ENCODE measurements around the gene DAND5. TPM values are rescaled to one million over a fixed set of nuclear protein-coding genes. Genes with fewer than 3 reads are reported as not detected.

The DAND5 gene
- polyA plus RNA-seq, 1 donor (not counting 4 experiments of a cell fraction or from before 2014, with no cell fraction given): not detected

GRCh38 chr19:12995596-12996405 lies 26.4 kb downstream of the DAND5 start:
- peaks cover 36% of the 10 kb centered on the region for H3K4me1 ChIP-seq (ENCODE audit: control insufficient read depth, extremely low read depth, insufficient read depth, low read length)
- no peak for FAIRE-seq
- peak overlapping the region; percentile 26 for H2AFZ ChIP-seq (ENCODE audit: control insufficient read depth, low read length)
- H3K9me1 ChIP-seq (ENCODE audit: control insufficient read depth, extremely low read depth, insufficient read depth, low read length): no peaks in the 10 kb centered on the region
- no peaks in the 10 kb centered on the region for H3K9me3 ChIP-seq (ENCODE audit: control insufficient read depth, low read depth, low read length)
- peaks cover 0 to 7% of the 10 kb centered on the region in 2 experiments for H3K36me3 ChIP-seq (ENCODE audit: control insufficient read depth in 2 of 2, extremely low read depth in 1 of 2, insufficient read depth in 2 of 2, low read length in 2 of 2)
- peaks cover 48% of the 10 kb centered on the region for H3K79me2 ChIP-seq (ENCODE audit: control insufficient read depth, insufficient read depth, low read length)
- no peaks in the 10 kb centered on the region for H3K27me3 ChIP-seq (ENCODE audit: control insufficient read depth, extremely low read depth, insufficient read depth, low read length)
- H3K27ac ChIP-seq (ENCODE audit: control insufficient read depth, insufficient read depth, low read length): peak overlapping the region; percentile 73
- dilution Hi-C loops (cut with MboI; ENCODE audit: extremely low pct_ligation_motif_present, low sequenced_read_pairs): no loop called here
- no peaks in the 10 kb centered on the region for H4K20me1 ChIP-seq (ENCODE audit: control insufficient read depth, extremely low read depth, insufficient read depth, low read length)
- peak overlapping the region; percentile 74 to 80 (median 76) for H3K4me3 ChIP-seq (ENCODE audit: control insufficient read depth in 2 of 3, extremely low read depth in 1 of 3, insufficient read depth in 2 of 3, low read depth in 1 of 3, low read length in 3 of 3)
- H3K9ac ChIP-seq (ENCODE audit: control insufficient read depth, extremely low read depth, insufficient read depth, low read length): peak overlapping the region; percentile 89
- TF ChIP-seq EZH2 (IDR thresholded peaks at IDR 0.05; ENCODE audit: low read length): no peak
- TF ChIP-seq CTCF (optimal IDR thresholded peaks at IDR 0.05 in 1 of 3, IDR thresholded peaks at IDR 0.05 in 1 of 3, conservative IDR thresholded peaks at IDR 0.05 in 1 of 3; ENCODE audit: extremely low read depth in 1 of 3, insufficient read depth in 2 of 3, low read length in 3 of 3): no peak
- H3K4me2 ChIP-seq (ENCODE audit: control insufficient read depth, extremely low read depth, insufficient read depth, low read depth, low read length): peak overlapping the region; percentile 70
- no peak for DNase-seq (ENCODE audit: low read depth, low spot score)

GRCh38 chr19:12996406-12997094 lies 27.2 kb downstream of the DAND5 start:
- peaks cover 44% of the 10 kb centered on the region for H3K4me1 ChIP-seq (ENCODE audit: control insufficient read depth, extremely low read depth, insufficient read depth, low read length)
- no peaks in the 10 kb centered on the region for H3K9me1 ChIP-seq (ENCODE audit: control insufficient read depth, extremely low read depth, insufficient read depth, low read length)
- peak overlapping the region; percentile 73 for H3K27ac ChIP-seq (ENCODE audit: control insufficient read depth, insufficient read depth, low read length)
- H3K9ac ChIP-seq (ENCODE audit: control insufficient read depth, extremely low read depth, insufficient read depth, low read length): peak overlapping the region; percentile 89
- H3K9me3 ChIP-seq (ENCODE audit: control insufficient read depth, low read depth, low read length): no peaks in the 10 kb centered on the region
- peaks cover 0 to 9% of the 10 kb centered on the region in 2 experiments for H3K36me3 ChIP-seq (ENCODE audit: control insufficient read depth in 2 of 2, extremely low read depth in 1 of 2, insufficient read depth in 2 of 2, low read length in 2 of 2)
- no peak for TF ChIP-seq EZH2 (IDR thresholded peaks at IDR 0.05; ENCODE audit: low read length)
- peak in 2 of 3 experiments; percentile 5 to 34 for TF ChIP-seq CTCF (optimal IDR thresholded peaks at IDR 0.05 in 1 of 3, IDR thresholded peaks at IDR 0.05 in 1 of 3, conservative IDR thresholded peaks at IDR 0.05 in 1 of 3; ENCODE audit: extremely low read depth in 1 of 3, insufficient read depth in 2 of 3, low read length in 3 of 3)
- dilution Hi-C loops (cut with MboI; ENCODE audit: extremely low pct_ligation_motif_present, low sequenced_read_pairs): no loop called here
- H2AFZ ChIP-seq (ENCODE audit: control insufficient read depth, low read length): no peak overlapping the region
- FAIRE-seq (no peak), DNase-seq (ENCODE audit: low read depth, low spot score) (no peak)
- H4K20me1 ChIP-seq (ENCODE audit: control insufficient read depth, extremely low read depth, insufficient read depth, low read length): no peaks in the 10 kb centered on the region
- peaks cover 55% of the 10 kb centered on the region for H3K79me2 ChIP-seq (ENCODE audit: control insufficient read depth, insufficient read depth, low read length)
- no peaks in the 10 kb centered on the region for H3K27me3 ChIP-seq (ENCODE audit: control insufficient read depth, extremely low read depth, insufficient read depth, low read length)
- peak overlapping the region; percentile 96 for H3K4me2 ChIP-seq (ENCODE audit: control insufficient read depth, extremely low read depth, insufficient read depth, low read depth, low read length)
- peak overlapping the region; percentile 74 to 80 (median 76) for H3K4me3 ChIP-seq (ENCODE audit: control insufficient read depth in 2 of 3, extremely low read depth in 1 of 3, insufficient read depth in 2 of 3, low read depth in 1 of 3, low read length in 3 of 3)
